Hepatocyte (in vitro differentiated cells): Measurements from ENCODE around the gene ASXL3.

Experiments used
- CTCF ChIP-seq: fragments of 200-600 bp; sonication (generic); IDR thresholded peaks from 2 replicates; pipeline ENCODE4 v1.5.1; 2016; ENCODE audit warnings: antibody characterized with exemption, mild to moderate bottlenecking; ENCODE audit not compliant: poor library complexity
- EZH2 ChIP-seq: fragments of 200-600 bp; sonication (generic); IDR thresholded peaks from 2 replicates; pipeline ENCODE4 v1.6.1; 2016; ENCODE audit warnings: antibody characterized with exemption, mild to moderate bottlenecking, borderline replicate concordance

- no peak for TF ChIP-seq EZH2
- TF ChIP-seq CTCF = no peak
Measured at GRCh38 chr18:33596178-33596854, 18.3 kb downstream of the ASXL3 start.
